Measurements from ENCODE around the gene STEAP1. TPM values are rescaled to one million over a fixed set of nuclear protein-coding genes. Genes with fewer than 3 reads are reported as not detected.

The STEAP1 gene
- total RNA-seq, 2 donors from 2014 or later, result 19.2 to 22.0 TPM

DNA sequence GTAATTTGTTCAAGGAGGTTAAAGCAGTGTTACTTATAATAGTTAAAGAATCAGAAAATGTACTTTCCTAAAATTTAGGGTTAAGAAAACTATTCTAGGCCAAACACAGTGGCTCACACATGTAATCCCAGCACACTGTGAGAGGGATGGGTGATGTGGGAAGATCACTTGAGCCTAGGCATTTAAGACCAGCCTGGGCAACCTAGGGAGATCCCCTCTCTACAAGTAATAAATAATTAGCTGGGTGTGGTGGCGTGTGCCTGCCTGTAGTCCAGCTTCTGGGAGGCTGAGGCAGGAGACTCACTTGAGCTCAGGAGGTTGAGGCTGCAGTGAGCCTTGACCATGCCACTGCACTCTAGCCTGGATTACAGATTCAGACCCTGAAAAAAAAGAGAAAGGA, 53.7 kb downstream of the STEAP1 start:
- H3K9me3 ChIP-seq, result no peaks in the 10 kb centered on the region
- no peak for TF ChIP-seq CTCF (IDR thresholded peaks at IDR 0.05)
- intact Hi-C loops (cut with DNase I), result no loop called here

GRCh38 chr7:90209776-90210175, 55.5 kb downstream of the STEAP1 start:
- Histone ChIP-seq H3K27ac (no peak overlapping the region), H3K9ac (ENCODE audit: low read depth in 2 of 2, low read length in 2 of 2) (no peak overlapping the region), H3K36me3 (no peaks in the 10 kb centered on the region), H3K4me3 (no peak overlapping the region), H3K27me3 (no peaks in the 10 kb centered on the region), H3K4me1 (no peaks in the 10 kb centered on the region), H3K9me3 (no peaks in the 10 kb centered on the region)
- no peak for DNase-seq
- intact Hi-C loops (cut with DNase I), result no loop called here
- no peak for TF ChIP-seq CTCF (IDR thresholded peaks at IDR 0.05)

More for the DNA sequence above, 53.7 kb downstream of the STEAP1 start:
- H3K27me3 ChIP-seq, result no peaks in the 10 kb centered on the region
- no peak overlapping the region for H3K4me3 ChIP-seq
- H3K27ac ChIP-seq, result no peak overlapping the region
- no peak for DNase-seq
- H3K4me1 ChIP-seq, result no peaks in the 10 kb centered on the region
- no peaks in the 10 kb centered on the region for H3K36me3 ChIP-seq
- H3K9ac ChIP-seq (ENCODE audit: low read depth in 2 of 2, low read length in 2 of 2), result no peak overlapping the region

DNA sequence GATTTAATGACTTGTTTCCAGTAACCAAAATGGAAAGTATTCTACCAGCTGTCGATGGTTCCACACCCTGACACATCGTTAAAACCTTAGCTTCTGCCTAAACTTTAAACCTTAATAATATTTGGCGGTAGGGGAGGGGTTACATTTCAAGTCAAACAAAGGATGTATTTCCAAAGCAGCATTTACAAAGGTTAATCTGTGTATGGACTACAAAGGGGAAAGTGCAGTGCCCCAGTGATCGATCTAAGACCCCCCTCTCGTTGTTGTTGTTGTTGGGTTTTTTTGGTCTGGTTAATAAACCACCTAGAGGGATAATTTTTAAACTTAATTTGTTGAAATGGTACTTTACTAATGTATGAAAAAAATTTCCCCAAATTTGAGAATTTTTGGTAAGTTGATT, 56.2 kb downstream of the STEAP1 start:
- Histone ChIP-seq H3K9ac (ENCODE audit: low read depth in 2 of 2, low read length in 2 of 2) (no peak overlapping the region), H3K27me3 (no peaks in the 10 kb centered on the region), H3K9me3 (no peaks in the 10 kb centered on the region), H3K36me3 (no peaks in the 10 kb centered on the region), H3K4me1 (no peaks in the 10 kb centered on the region), H3K4me3 (no peak overlapping the region), H3K27ac (no peak overlapping the region)
- TF ChIP-seq CTCF (IDR thresholded peaks at IDR 0.05), result no peak
- DNase-seq, result no peak
- intact Hi-C loops (cut with DNase I), result no loop called here

- Histone ChIP-seq H3K36me3 (no peaks in the 10 kb centered on the region), H3K4me3 (peak overlapping the region; percentile 65), H3K27ac (peak overlapping the region; percentile 80), H3K9me3 (no peaks in the 10 kb centered on the region), H3K9ac (ENCODE audit: low read depth in 2 of 2, low read length in 2 of 2) (peak overlapping the region; percentile 58 to 83), H3K4me1 (no peaks in the 10 kb centered on the region), H3K27me3 (no peaks in the 10 kb centered on the region)
- no peak for TF ChIP-seq CTCF (IDR thresholded peaks at IDR 0.05)
- intact Hi-C loops (cut with DNase I), result no loop called here
- DNase-seq, result peak; percentile 51
Measured at GRCh38 chr7:90210981-90211380, 56.7 kb downstream of the STEAP1 start.

- peak; percentile 49 for TF ChIP-seq CTCF (IDR thresholded peaks at IDR 0.05)
- no peaks in the 10 kb centered on the region for H3K9me3 ChIP-seq
- intact Hi-C loops (cut with DNase I), result no loop called here
- H3K9ac ChIP-seq (ENCODE audit: low read depth in 2 of 2, low read length in 2 of 2), result peak within 1 kb of the TSS; percentile 59 to 83
- H3K36me3 ChIP-seq, result no peaks in the 10 kb centered on the region
- H3K27ac ChIP-seq, result peak within 1 kb of the TSS; percentile 80
- peak within 1 kb of the TSS; percentile 65 for H3K4me3 ChIP-seq
- peak; percentile 89 for DNase-seq
- H3K4me1 ChIP-seq, result no peaks in the 10 kb centered on the region
- no peaks in the 10 kb centered on the region for H3K27me3 ChIP-seq
Measured at GRCh38 chr7:90211391-90212148, 57.3 kb downstream of the STEAP1 start, which contains the start of gene STEAP2. STEAP2 (plus strand) TSS chr7:90211740; CDS start chr7:90225083, 13,343 bp downstream.
